A549 (cell line): ENCODE data around the gene ITPKB. TPM values are rescaled to one million over a fixed set of nuclear protein-coding genes. Genes with fewer than 3 reads are reported as not detected.

Experiments used
- ATAC-seq, 2 experiments: fragments of 200-7000 bp in 1 of 2; fragments of >200 bp in 1 of 2; cut with Nextera tagmentation in 1 of 2; cut with Tn5 transposase in 1 of 2; 3 replicates each; pipeline versions ENCODE4 v1.8.0 to v1.9.1; 2018 to 2020; ENCODE audit warnings: mild to moderate bottlenecking in 1 of 2, moderate library complexity in 1 of 2
- CTCF ChIA-PET: fragments of 300-600 bp; sonication (Branson Sonifier 250); formaldehyde crosslinking; extraction: SDS; loops from one replicate; lab custom pipeline; 2021; ENCODE audit warnings: antibody characterized with exemption, inconsistent platforms; lab: Yijun Ruan, JAX
- POLR2A ChIA-PET: fragments of 350-600 bp; formaldehyde crosslinking; extraction: SDS; loops from one replicate; lab custom pipeline; 2021; ENCODE audit warnings: antibody characterized with exemption, inconsistent platforms; lab: Yijun Ruan, JAX
- DNase-seq, 2 experiments: peaks; one replicate each; pipeline versions ENCODE4 v3.0.0 to v3.0.0-alpha.2; 2011 to 2016; ENCODE audit warnings: low read depth in 1 of 2, low spot score in 1 of 2
- FAIRE-seq: peaks from 2 replicates; lab custom pipeline; 2011; peaks lifted over from hg19 to GRCh38; lab: Jason Lieb, UNC
- H3K27ac ChIP-seq, 2 experiments: fragments of >200 bp; sonication (Bioruptor Twin); formaldehyde crosslinking; 3 replicates each; pipeline ENCODE4 v1.5.1; 2016 to 2017
- H3K4me1 ChIP-seq: fragments of >200 bp; sonication (Bioruptor Twin); formaldehyde crosslinking; 3 replicates; pipeline ENCODE4 v1.6.1; 2016
- H3K4me2 ChIP-seq: fragments of >200 bp; sonication (Bioruptor Twin); formaldehyde crosslinking; 3 replicates; pipeline ENCODE4 v1.6.1; 2016
- H3K4me3 ChIP-seq: fragments of >200 bp; sonication (Bioruptor Twin); formaldehyde crosslinking; 3 replicates; pipeline ENCODE4 v1.5.1; 2016
- H3K9me3 ChIP-seq: fragments of >200 bp; sonication (Bioruptor Twin); formaldehyde crosslinking; 3 replicates; pipeline ENCODE4 v1.6.1; 2016
- ATOH8 ChIP-seq: fragments of 250-450 bp; sonication (Bioruptor Pico); IDR thresholded peaks from 2 replicates; pipeline ENCODE4 v1.5.0; 2020; ENCODE audit warnings: low read depth, mild to moderate bottlenecking, moderate library complexity
- BHLHE40 ChIP-seq: IDR thresholded peaks from 2 replicates; pipeline ENCODE4 v1.6.1; 2012; ENCODE audit warnings: low read depth, low read length, inconsistent platforms
- CBX2 ChIP-seq: fragments of 200-600 bp; sonication (generic); IDR thresholded peaks from 2 replicates; pipeline ENCODE4 v1.6.1; 2016; ENCODE audit warnings: low read depth, mild to moderate bottlenecking, borderline replicate concordance
- CBX8 ChIP-seq: fragments of 200-600 bp; sonication (generic); IDR thresholded peaks from 2 replicates; pipeline ENCODE4 v1.6.1; 2016
- CEBPB ChIP-seq, 2 experiments: fragments of >200 bp in 1 of 2; sonication (Bioruptor Twin) in 1 of 2; formaldehyde crosslinking in 1 of 2; IDR thresholded peaks; 2 replicates each; pipeline ENCODE4 v1.6.1; 2012 to 2016
- CHD4 ChIP-seq: fragments of 200-600 bp; sonication (generic); IDR thresholded peaks from 2 replicates; pipeline ENCODE4 v1.6.1; 2016; ENCODE audit warnings: antibody characterized with exemption, mild to moderate bottlenecking, borderline replicate concordance
- CTCF ChIP-seq: fragments of >200 bp; sonication (Bioruptor Twin); formaldehyde crosslinking; IDR thresholded peaks from 3 replicates; pipeline ENCODE4 v1.5.1; 2016
- ELK1 ChIP-seq: fragments of 150-350 bp; IDR thresholded peaks from 2 replicates; pipeline ENCODE4 v1.6.1; 2014; ENCODE audit warnings: low read depth, mild to moderate bottlenecking, low read length
- EP300 ChIP-seq, 2 experiments: fragments of >200 bp; sonication (Bioruptor Twin); formaldehyde crosslinking; IDR thresholded peaks; 2 replicates in 1 of 2; 3 replicates in 1 of 2; pipeline ENCODE4 v1.6.1; 2016 to 2017
- FOSL2 ChIP-seq, 2 experiments: fragments of 450-650 bp in 1 of 2; fragments of >200 bp in 1 of 2; sonication (Bioruptor Twin) in 1 of 2; formaldehyde crosslinking; IDR thresholded peaks; 2 replicates each; pipeline versions ENCODE4 v1.5.0 to v1.6.1; 2016 to 2020; ENCODE audit warnings: mild to moderate bottlenecking in 1 of 2, moderate library complexity in 1 of 2
- GATA3 ChIP-seq: IDR thresholded peaks from 2 replicates; pipeline ENCODE4 v1.6.1; 2012; ENCODE audit warnings: borderline replicate concordance
- HDAC2 ChIP-seq: fragments of 200-600 bp; sonication (generic); IDR thresholded peaks from 2 replicates; pipeline ENCODE4 v1.6.1; 2016
- HOXA7 ChIP-seq: fragments of 250-450 bp; sonication (Bioruptor Pico); IDR thresholded peaks from 2 replicates; pipeline ENCODE4 v1.5.0; 2020; ENCODE audit warnings: mild to moderate bottlenecking, moderate library complexity
- HOXB5 ChIP-seq: fragments of 250-450 bp; sonication (Bioruptor Pico); IDR thresholded peaks from 2 replicates; pipeline ENCODE4 v1.5.0; 2020; ENCODE audit warnings: mild to moderate bottlenecking, moderate library complexity
- KDM5A ChIP-seq: fragments of 200-600 bp; sonication (generic); IDR thresholded peaks from 2 replicates; pipeline ENCODE4 v1.6.1; 2016; ENCODE audit warnings: antibody characterized with exemption, mild to moderate bottlenecking
- MAX ChIP-seq: IDR thresholded peaks from 2 replicates; pipeline ENCODE4 v1.6.1; 2012
- MYC ChIP-seq: IDR thresholded peaks from 2 replicates; pipeline ENCODE4 v1.6.1; 2012; ENCODE audit warnings: mild to moderate bottlenecking, inconsistent platforms, low read length, improper control_type of control experiment, borderline replicate concordance
- NFE2L2 ChIP-seq: fragments of 150-350 bp; conservative IDR thresholded peaks from 2 replicates; pipeline ENCODE4 v1.6.1; 2014; ENCODE audit warnings: low read length
- NPAS2 ChIP-seq: fragments of 250-450 bp; sonication (Bioruptor Pico); IDR thresholded peaks from 2 replicates; pipeline ENCODE4 v1.8.0; 2022; ENCODE audit warnings: mild to moderate bottlenecking, moderate library complexity, borderline replicate concordance
- NR3C1 ChIP-seq: fragments of >200 bp; sonication (Bioruptor Twin); formaldehyde crosslinking; IDR thresholded peaks from 3 replicates; pipeline ENCODE4 v1.6.1; 2017
- PHF8 ChIP-seq: fragments of 200-600 bp; sonication (generic); IDR thresholded peaks from 2 replicates; pipeline ENCODE4 v1.6.1; 2016; ENCODE audit warnings: low read depth, mild to moderate bottlenecking, antibody characterized with exemption, moderate library complexity, borderline replicate concordance
- RFX5 ChIP-seq: fragments of 450-650 bp; IDR thresholded peaks from 2 replicates; pipeline ENCODE4 v1.7.1; 2014; ENCODE audit warnings: antibody characterized with exemption, mild to moderate bottlenecking, moderate library complexity
- SMC3 ChIP-seq: fragments of >200 bp; sonication (Bioruptor Twin); formaldehyde crosslinking; IDR thresholded peaks from 3 replicates; pipeline ENCODE4 v1.6.1; 2018; ENCODE audit warnings: inconsistent platforms
- SREBF2 ChIP-seq: fragments of 450-650 bp; IDR thresholded peaks from 2 replicates; pipeline ENCODE4 v1.6.1; 2014; ENCODE audit warnings: mild to moderate bottlenecking, moderate library complexity
- ZFP36 ChIP-seq: fragments of 450-650 bp; IDR thresholded peaks from 2 replicates; pipeline ENCODE4 v1.6.1; 2014; ENCODE audit warnings: borderline replicate concordance; ENCODE audit not compliant: partially characterized antibody
- WGBS: methylation state at CpG from one replicate; pipeline ENCODE4 v1.1.6; 2017; ENCODE audit errors: missing lambda C conversion rate; 5-methylcytosine and 5-hydroxymethylcytosine counted together
- polyA plus RNA-seq, 4 experiments: library from polyadenylated mRNA; depleted of rRNA in 3 of 4; stranded (reverse); fragments of >200 nt; fragmentation: RNase III in 1 of 4; extraction: RNeasy Plus Mini Kit Qiagen cat#74134 plus additional on column Dnase treatment in 1 of 4; gene quantifications; 2 replicates in 3 of 4; 3 replicates in 1 of 4; pipeline ENCODE4 v1.2.3, GENCODE V29; 2011 to 2017

ITPKB gene
- polyA plus RNA-seq, 2 of the 4 experiments (the other 2 are of a cell fraction): 1.7 to 2.8 TPM

GRCh38 chr1:226632922-226633351 lies 106.1 kb downstream of the ITPKB start:
- Histone ChIP-seq H3K4me3 (no peak overlapping the region), H3K9me3 (no peaks in the 10 kb centered on the region), H3K27ac (no peak overlapping the region), H3K4me2 (no peak overlapping the region), H3K4me1 (no peaks in the 10 kb centered on the region)
- FAIRE-seq: no peak
- no peak for TF ChIP-seq CHD4
- no peak for DNase-seq
- CTCF ChIA-PET: interaction anchor here (0.7 to 7.2 kb wide), 15 partner anchors 9 to 912 kb away, joined by 3 to 127 read pairs (median 10); no protein-coding TSS in a partner anchor
- 88% methylated on average over 9 of the region's 10 CpGs for WGBS
- ATAC-seq: no peak
- POLR2A ChIA-PET: no interaction called here

- TF ChIP-seq CBX8: no peak
- no peak for TF ChIP-seq HOXA7
- no peak for TF ChIP-seq MYC
- TF ChIP-seq GATA3: no peak
- no peak for TF ChIP-seq KDM5A
- TF ChIP-seq CBX2: no peak
- TF ChIP-seq CTCF: no peak
- TF ChIP-seq EP300 (IDR thresholded peaks at IDR 0.05): no peak
- TF ChIP-seq ELK1: no peak
- TF ChIP-seq MAX: no peak
- TF ChIP-seq NFE2L2: no peak
- no peak for TF ChIP-seq SMC3
- no peak for TF ChIP-seq BHLHE40
- TF ChIP-seq NR3C1: no peak
- no peak for TF ChIP-seq CEBPB (IDR thresholded peaks at IDR 0.05)
- no peak for TF ChIP-seq FOSL2 (IDR thresholded peaks at IDR 0.05)
- TF ChIP-seq FOSL2 (CRISPR knock-in tag; IDR thresholded peaks at IDR 0.05): no peak
- TF ChIP-seq ATOH8 (CRISPR knock-in tag): no peak
- WGBS: 74% methylated on average over 9 of the region's 9 CpGs
- no peak for DNase-seq
- H3K27ac ChIP-seq: no peak overlapping the region
- POLR2A ChIA-PET: no interaction called here
- no peaks in the 10 kb centered on the region for H3K4me1 ChIP-seq
- no peak for ATAC-seq
- no peak for FAIRE-seq
- CTCF ChIA-PET: interaction anchor here (1.6 to 7.2 kb wide), 8 partner anchors 11 to 192 kb away, joined by 3 to 127 read pairs (median 11); no protein-coding TSS in a partner anchor
- H3K4me2 ChIP-seq: no peak overlapping the region
- no peak overlapping the region for H3K4me3 ChIP-seq
- H3K9me3 ChIP-seq: no peaks in the 10 kb centered on the region
These were observed 106.8 kb downstream of the ITPKB start for GRCh38 chr1:226632169-226632879.

DNA sequence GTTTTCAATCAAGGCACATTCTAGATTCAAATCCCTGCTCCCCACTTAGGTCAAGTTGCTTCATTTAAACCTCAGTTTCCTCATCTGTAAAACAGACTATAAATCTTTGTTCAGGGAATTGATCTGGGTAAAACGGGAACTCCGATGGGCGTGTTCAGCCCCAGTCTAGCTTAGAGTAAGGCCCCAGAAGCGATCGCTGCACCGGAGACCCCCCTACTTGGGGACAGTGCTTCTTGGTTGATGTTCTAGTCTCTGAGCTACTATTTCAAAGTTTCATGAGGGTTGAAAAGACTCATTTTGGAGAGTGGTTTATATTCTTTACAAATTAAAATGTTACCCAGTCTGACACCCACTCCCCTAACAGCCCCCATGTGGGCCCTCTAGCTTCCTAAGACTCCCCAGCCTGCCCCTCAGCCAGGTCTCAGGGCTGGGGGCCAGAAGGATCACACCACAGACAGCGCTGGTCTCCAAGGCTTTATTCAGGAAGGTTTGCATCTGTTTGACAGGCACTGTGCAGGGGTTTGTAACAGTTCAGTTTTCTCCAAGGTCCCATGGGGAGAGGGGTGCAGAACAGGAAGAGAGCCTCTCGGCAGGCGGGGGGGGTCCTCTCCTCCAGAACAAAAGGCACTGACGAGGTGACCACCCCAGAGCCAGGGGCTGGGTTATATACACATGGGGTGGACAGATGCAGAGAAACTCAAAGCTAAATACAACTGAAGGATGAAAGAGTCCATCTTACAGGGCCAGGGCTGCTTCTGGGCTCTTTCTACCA lies 107.7 kb downstream of the ITPKB start:
- ATAC-seq (no peak), FAIRE-seq (no peak), DNase-seq (no peak)
- TF ChIP-seq NPAS2 (CRISPR knock-in tag) (no peak), NR3C1 (no peak), BHLHE40 (no peak), ELK1 (no peak), FOSL2 (IDR thresholded peaks at IDR 0.05) (no peak), FOSL2 (CRISPR knock-in tag; IDR thresholded peaks at IDR 0.05) (no peak), HDAC2 (no peak), SREBF2 (no peak), HOXB5 (CRISPR knock-in tag) (no peak), ZFP36 (no peak), PHF8 (no peak), RFX5 (no peak)
- CTCF ChIA-PET: interaction anchor here (0.5 to 3.5 kb wide), 4 partner anchors 15 to 198 kb away, joined by 3 to 14 read pairs (median 6); no protein-coding TSS in a partner anchor
- POLR2A ChIA-PET: no interaction called here
- Histone ChIP-seq H3K4me2 (no peak overlapping the region), H3K27ac (no peak overlapping the region), H3K4me1 (no peaks in the 10 kb centered on the region), H3K9me3 (no peaks in the 10 kb centered on the region), H3K4me3 (no peak overlapping the region)
- WGBS: 52% methylated on average over 10 of the region's 10 CpGs
